Lower leg skin (tissue), 4 donors: ENCODE results near the gene CPS1. TPM values are rescaled to one million over a fixed set of nuclear protein-coding genes. Genes with fewer than 3 reads are reported as not detected.

ENCODE experiments used
- DNase-seq, 2 donors: peaks; one replicate each; pipeline ENCODE4 v3.0.0-alpha.2; 2019; ENCODE audit warnings: low spot score in 2 of 2
- H3K4me3 ChIP-seq: fragments of 200-600 bp; sonication (generic); 2 replicates; pipeline ENCODE4 v1.5.1; 2017; ENCODE audit warnings: mild to moderate bottlenecking, low read depth; ENCODE audit not compliant: poor library complexity, severe bottlenecking
- POLR2A ChIP-seq, 2 donors: fragments of 450-650 bp; IDR thresholded peaks; one replicate each; pipeline ENCODE4 v1.6.1; 2016 to 2017; ENCODE audit warnings: antibody characterized with exemption in 2 of 2, mild to moderate bottlenecking in 1 of 2, moderate library complexity in 1 of 2
- WGBS, 2 donors: methylation state at CpG; one replicate each; pipeline ENCODE4 v1.1.5; 2018; 5-methylcytosine and 5-hydroxymethylcytosine counted together
- intact Hi-C: fragments of 100-400 bp; cut with DNase I; formaldehyde crosslinking; loops from one replicate; pipeline ENCODE4 v1.15.0; 2023; ENCODE audit warnings: low total_unique reads
- total RNA-seq, 4 donors: library from RNA; depleted of rRNA; stranded (reverse); fragments of >200 nt; gene quantifications; one replicate each; pipeline ENCODE4 v1.1.0, GENCODE V29; 2016
- TF ChIP-seq, protein P1 (sequence below), 3 donors: fragments of 450-650 bp; IDR thresholded peaks; one replicate each; pipeline ENCODE4 v1.5.1; 2016; ENCODE audit warnings: antibody characterized with exemption in 3 of 3, mild to moderate bottlenecking in 3 of 3, moderate library complexity in 2 of 3

CPS1 gene
- total RNA-seq, 4 donors from 2014 or later = 2.6 to 6.7 (median 5.3) TPM

DNA sequence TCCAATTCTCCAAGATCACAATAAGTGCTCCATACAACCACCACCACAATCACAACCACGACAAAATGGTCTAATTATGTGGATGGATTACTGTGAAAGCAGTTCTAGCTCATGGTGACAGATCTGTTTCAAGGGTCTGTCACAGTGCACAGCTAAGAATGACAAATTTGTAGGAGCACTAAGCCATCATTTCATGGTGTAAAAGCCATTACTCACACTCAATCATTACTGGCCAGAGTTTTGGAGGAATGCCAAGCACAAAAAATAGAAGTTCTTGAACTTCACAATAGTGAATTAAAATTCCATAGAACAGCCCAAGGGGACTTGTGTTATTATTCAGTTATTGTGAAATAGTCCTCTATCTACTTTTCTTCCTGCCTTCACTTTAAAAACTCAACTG lies 2.3 kb downstream of the CPS1 start:
- no peak for TF ChIP-seq POLR2A (IDR thresholded peaks at IDR 0.05)
- TF ChIP-seq, protein P1, sequence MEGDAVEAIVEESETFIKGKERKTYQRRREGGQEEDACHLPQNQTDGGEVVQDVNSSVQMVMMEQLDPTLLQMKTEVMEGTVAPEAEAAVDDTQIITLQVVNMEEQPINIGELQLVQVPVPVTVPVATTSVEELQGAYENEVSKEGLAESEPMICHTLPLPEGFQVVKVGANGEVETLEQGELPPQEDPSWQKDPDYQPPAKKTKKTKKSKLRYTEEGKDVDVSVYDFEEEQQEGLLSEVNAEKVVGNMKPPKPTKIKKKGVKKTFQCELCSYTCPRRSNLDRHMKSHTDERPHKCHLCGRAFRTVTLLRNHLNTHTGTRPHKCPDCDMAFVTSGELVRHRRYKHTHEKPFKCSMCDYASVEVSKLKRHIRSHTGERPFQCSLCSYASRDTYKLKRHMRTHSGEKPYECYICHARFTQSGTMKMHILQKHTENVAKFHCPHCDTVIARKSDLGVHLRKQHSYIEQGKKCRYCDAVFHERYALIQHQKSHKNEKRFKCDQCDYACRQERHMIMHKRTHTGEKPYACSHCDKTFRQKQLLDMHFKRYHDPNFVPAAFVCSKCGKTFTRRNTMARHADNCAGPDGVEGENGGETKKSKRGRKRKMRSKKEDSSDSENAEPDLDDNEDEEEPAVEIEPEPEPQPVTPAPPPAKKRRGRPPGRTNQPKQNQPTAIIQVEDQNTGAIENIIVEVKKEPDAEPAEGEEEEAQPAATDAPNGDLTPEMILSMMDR (IDR thresholded peaks at IDR 0.05) = no peak
- no peak for DNase-seq
- 32 to 43% methylated on average over 1 of the region's 1 CpG for WGBS, 2 donors
- intact Hi-C loops = no loop called here
- H3K4me3 ChIP-seq = no peak overlapping the region

DNA sequence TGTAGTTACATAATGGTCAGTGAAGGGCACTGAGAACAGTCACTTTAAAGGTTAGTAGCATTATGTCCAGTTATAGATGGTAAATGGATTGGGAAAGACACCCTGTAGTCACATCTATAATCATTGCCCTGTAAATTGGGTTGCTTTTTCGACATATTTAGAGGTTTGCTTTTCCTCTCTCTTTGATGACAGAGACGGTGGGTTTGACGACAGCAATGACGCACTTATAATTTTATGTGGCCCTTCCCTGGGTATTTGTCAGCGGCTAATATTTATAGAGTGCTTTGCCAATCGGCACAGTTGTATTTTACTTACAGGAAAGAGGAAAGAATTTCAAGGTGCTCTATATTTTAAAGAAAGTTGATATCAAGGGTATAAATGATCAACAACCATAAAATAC lies 2.8 kb downstream of the CPS1 start:
- TF ChIP-seq, protein P1 (IDR thresholded peaks at IDR 0.05) = no peak
- no peak for TF ChIP-seq POLR2A (IDR thresholded peaks at IDR 0.05)
- intact Hi-C loops = no loop called here
- H3K4me3 ChIP-seq = no peak overlapping the region
- no peak for DNase-seq
- WGBS, 2 donors = 89 to 91% methylated on average over 6 of the region's 6 CpGs

DNA sequence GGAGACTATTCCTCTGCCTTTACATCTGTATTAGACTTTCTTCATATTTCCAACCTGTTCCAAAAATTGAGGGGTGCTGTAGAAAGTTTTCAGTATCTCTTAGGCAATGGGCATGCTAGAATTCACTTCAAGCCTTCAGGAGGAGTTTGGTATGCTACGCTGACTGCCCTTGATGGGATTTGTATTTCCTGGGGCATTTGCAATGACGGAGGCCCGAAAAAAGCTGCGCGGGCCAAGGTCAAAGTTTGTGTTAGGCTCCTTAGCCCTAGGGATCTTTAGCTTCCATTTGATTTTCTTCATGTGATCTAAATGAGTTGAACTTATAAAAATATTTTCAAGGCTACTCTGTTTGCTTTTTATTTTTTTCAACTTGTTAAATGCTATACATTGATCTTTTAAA lies 5.1 kb downstream of the CPS1 start:
- intact Hi-C loops = no loop called here
- no peak for DNase-seq
- 93 to 94% methylated on average over 5 of the region's 5 CpGs for WGBS, 2 donors
- TF ChIP-seq, protein P1 (IDR thresholded peaks at IDR 0.05) = no peak
- H3K4me3 ChIP-seq = no peak overlapping the region

DNA sequence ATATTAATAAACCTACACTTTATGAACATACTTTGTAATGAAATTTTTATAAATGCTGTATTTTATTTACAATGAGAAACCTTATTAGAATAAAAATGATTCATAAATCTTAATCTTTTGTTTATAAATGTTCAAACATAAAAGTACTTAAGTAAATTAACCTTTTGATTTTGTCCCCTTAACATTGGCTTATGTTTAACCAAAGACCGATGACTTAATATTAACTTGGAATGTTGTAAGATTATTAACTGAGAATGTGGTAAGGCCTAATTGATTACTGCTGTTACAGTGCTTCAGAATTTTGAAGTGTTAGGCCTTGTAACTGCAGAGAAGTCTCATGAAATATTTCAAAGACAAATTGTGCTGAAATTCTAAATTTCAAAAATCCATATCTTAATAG lies 5.7 kb downstream of the CPS1 start:
- intact Hi-C loops = no loop called here
- WGBS, 2 donors = 64 to 66% methylated on average over 1 of the region's 1 CpG
- H3K4me3 ChIP-seq = no peak overlapping the region
- TF ChIP-seq POLR2A (IDR thresholded peaks at IDR 0.05) = no peak
- TF ChIP-seq, protein P1 (IDR thresholded peaks at IDR 0.05) = no peak
- no peak for DNase-seq

DNA sequence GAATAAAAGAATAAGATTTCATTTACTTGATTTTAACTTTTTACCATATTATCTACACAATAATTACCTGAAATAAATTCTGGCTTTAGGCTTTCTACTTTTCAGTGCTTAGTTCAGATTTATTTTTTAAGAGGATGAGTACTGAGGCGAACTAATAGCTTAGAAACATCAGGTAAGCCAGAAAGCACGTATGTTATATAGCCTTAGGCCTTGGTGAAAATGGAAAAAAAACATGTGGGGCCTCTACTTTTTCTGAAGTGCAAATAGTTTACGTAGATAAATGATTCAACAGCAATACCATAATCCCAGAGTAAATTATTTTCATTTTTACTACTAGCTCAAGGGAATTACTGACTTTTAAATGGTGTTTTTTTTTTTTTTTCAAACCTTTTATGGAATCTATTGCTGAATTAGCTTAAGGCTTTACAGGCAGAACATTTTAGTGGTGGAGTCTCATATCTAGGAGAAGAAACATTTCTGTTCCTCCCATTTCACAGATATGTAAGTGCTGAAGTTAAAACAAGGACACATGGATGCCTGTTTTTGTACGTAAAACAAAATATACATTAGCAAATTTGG lies 6.2 kb downstream of the CPS1 start:
- intact Hi-C loops = no loop called here
- no peak for TF ChIP-seq POLR2A (IDR thresholded peaks at IDR 0.05)
- TF ChIP-seq, protein P1 (IDR thresholded peaks at IDR 0.05) = no peak
- no peak for DNase-seq
- H3K4me3 ChIP-seq = no peak overlapping the region
- WGBS, 2 donors = 81 to 91% methylated on average over 4 of the region's 4 CpGs

DNA sequence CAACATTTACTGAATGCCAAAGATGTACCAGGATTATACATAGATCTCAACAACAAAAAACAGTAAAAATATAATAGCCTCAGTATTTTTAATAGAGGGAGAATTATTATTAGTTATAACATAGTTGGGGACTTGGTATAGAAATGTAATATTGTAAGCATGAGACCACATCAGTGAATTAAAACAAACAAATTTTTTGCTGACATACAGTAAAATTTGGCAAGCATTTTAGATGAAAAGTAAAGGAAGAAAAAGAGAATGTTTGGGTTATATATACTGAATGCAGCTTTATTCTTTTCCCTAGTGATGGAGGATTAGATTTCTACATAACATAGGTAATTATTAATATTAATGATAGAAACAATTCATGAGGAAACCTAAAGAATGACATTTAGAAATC lies 10.9 kb downstream of the CPS1 start:
- no peak for DNase-seq
- intact Hi-C loops = no loop called here
- TF ChIP-seq, protein P1 (IDR thresholded peaks at IDR 0.05) = no peak
- no peak for TF ChIP-seq POLR2A (IDR thresholded peaks at IDR 0.05)
- H3K4me3 ChIP-seq = no peak overlapping the region
